ENCODE measurements around the gene ABHD17B. TPM values are rescaled to one million over a fixed set of nuclear protein-coding genes. Genes with fewer than 3 reads are reported as not detected.

ABHD17B gene
- total and polyA plus RNA-seq, 2 donors (not counting 3 experiments of a cell fraction or from before 2014, with no cell fraction given): 12.8 to 16.8 TPM

GRCh38 chr9:71858812-71859211 lies 52.2 kb downstream of the ABHD17B start:
- no peaks in the 10 kb centered on the region for H3K27me3 ChIP-seq (ENCODE audit: control insufficient read depth in 2 of 2, insufficient read depth in 2 of 2, low read length in 2 of 2)
- no peak for FAIRE-seq
- H3K4me3 ChIP-seq (replicated peaks in 1 of 3; ENCODE audit: insufficient read depth in 1 of 3, low read depth in 1 of 3, low read length in 3 of 3): no peak overlapping the region
- no peak overlapping the region for H3K4me2 ChIP-seq (ENCODE audit: insufficient read depth, low read length)
- ChIA-PET POLR2A (interaction anchor here (0.6 kb wide), 1 partner anchor 22 kb away, joined by 3 read pairs; no protein-coding TSS in a partner anchor), CTCF (no interaction called here)
- dilution Hi-C loops (cut with MboI; ENCODE audit: extremely low pct_ligation_motif_present, low sequenced_read_pairs) (no loop called here), intact Hi-C loops (cut with micrococcal nuclease) (no loop called here)
- TF ChIP-seq FOS (IDR thresholded peaks at IDR 0.05; ENCODE audit: borderline replicate concordance, insufficient read depth, low read length) (peak; percentile 42), POLR2A (IDR thresholded peaks at IDR 0.05; ENCODE audit: low read depth, low read length) (no peak)
- H2AFZ ChIP-seq (ENCODE audit: low read depth, low read length): no peak overlapping the region
- H3K9me1 ChIP-seq (replicated peaks; ENCODE audit: control insufficient read depth, extremely low read depth, insufficient read depth, low read length): no peaks in the 10 kb centered on the region
- peaks cover 9% of the 10 kb centered on the region for H3K4me1 ChIP-seq (ENCODE audit: control insufficient read depth, extremely low read depth, insufficient read depth, low read length)
- no peak overlapping the region for H3K9ac ChIP-seq (replicated peaks; ENCODE audit: extremely low read depth, insufficient read depth, low read length)
- no peaks in the 10 kb centered on the region for H4K20me1 ChIP-seq (replicated peaks; ENCODE audit: control insufficient read depth, extremely low read depth, insufficient read depth, low read length)
- no peak for DNase-seq (ENCODE audit: low read depth, low spot score)
- H3K9me3 ChIP-seq (replicated peaks; ENCODE audit: control insufficient read depth, insufficient read depth, low read length): no peaks in the 10 kb centered on the region
- no peak overlapping the region for H3K27ac ChIP-seq (ENCODE audit: insufficient read depth, low read depth, low read length)
- H3K36me3 ChIP-seq (ENCODE audit: control insufficient read depth in 2 of 2, extremely low read depth in 1 of 2, insufficient read depth in 2 of 2, low read length in 2 of 2): no peaks in the 10 kb centered on the region
- no TSS peak for BruUV-seq (replicated peaks)
- no peaks in the 10 kb centered on the region for H3K79me2 ChIP-seq (ENCODE audit: control insufficient read depth, insufficient read depth, low read length)

DNA sequence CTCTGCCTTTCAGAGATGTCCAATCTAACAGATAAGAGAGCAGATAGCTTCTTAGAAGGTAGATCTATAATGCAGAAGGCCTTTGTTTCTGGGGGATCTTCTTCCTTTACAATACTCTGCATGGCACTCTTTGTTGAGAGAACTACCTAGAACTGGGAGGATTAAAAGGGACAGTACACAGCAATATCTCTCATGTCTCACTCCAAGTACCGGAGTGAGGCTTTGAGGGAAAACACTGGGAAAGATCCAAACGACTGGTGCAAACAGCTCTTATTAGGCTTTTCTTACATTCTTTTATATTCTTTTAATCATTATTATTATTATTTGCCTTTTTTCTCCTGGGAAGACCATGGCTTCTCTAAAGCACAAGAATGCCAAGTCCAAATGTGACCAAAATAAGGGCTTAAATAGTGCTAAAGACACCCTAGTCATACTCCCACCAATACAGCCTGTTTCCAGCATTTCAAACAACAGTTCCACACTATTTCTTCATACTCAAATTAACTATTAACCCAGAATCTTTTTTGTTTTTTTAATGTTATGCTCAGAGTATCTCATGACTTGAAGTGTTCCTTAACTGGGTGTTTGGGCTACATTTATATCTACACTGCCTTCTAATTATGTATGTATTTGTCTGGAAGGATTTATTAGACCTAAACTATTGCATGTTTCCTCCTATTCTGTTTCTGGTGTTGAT lies 52.7 kb downstream of the ABHD17B start:
- no peak for TF ChIP-seq EZH2 (IDR thresholded peaks at IDR 0.05; ENCODE audit: borderline replicate concordance, low read depth, low read length, severe bottlenecking)
- TF ChIP-seq POLR2A (IDR thresholded peaks at IDR 0.05; ENCODE audit: low read depth, low read length): no peak
- no peak for TF ChIP-seq POLR2AphosphoS5 (IDR thresholded peaks at IDR 0.05; ENCODE audit: insufficient read depth, low read depth, low read length)
- TF ChIP-seq MYC (IDR thresholded peaks at IDR 0.05; ENCODE audit: low read depth, low read length): no peak
- TF ChIP-seq GATA2 (IDR thresholded peaks at IDR 0.05; ENCODE audit: insufficient read depth, insufficient read length, low read depth, low read length): no peak
- no peak for TF ChIP-seq JUN (IDR thresholded peaks at IDR 0.05; ENCODE audit: borderline replicate concordance, insufficient read depth, insufficient read length, low read depth)
- TF ChIP-seq, protein P1, sequence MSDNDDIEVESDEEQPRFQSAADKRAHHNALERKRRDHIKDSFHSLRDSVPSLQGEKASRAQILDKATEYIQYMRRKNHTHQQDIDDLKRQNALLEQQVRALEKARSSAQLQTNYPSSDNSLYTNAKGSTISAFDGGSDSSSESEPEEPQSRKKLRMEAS (IDR thresholded peaks at IDR 0.05; ENCODE audit: insufficient read depth, insufficient read length): no peak
- no peak for TF ChIP-seq FOS (IDR thresholded peaks at IDR 0.05; ENCODE audit: borderline replicate concordance, insufficient read depth, low read length)
- TF ChIP-seq, protein P2, sequence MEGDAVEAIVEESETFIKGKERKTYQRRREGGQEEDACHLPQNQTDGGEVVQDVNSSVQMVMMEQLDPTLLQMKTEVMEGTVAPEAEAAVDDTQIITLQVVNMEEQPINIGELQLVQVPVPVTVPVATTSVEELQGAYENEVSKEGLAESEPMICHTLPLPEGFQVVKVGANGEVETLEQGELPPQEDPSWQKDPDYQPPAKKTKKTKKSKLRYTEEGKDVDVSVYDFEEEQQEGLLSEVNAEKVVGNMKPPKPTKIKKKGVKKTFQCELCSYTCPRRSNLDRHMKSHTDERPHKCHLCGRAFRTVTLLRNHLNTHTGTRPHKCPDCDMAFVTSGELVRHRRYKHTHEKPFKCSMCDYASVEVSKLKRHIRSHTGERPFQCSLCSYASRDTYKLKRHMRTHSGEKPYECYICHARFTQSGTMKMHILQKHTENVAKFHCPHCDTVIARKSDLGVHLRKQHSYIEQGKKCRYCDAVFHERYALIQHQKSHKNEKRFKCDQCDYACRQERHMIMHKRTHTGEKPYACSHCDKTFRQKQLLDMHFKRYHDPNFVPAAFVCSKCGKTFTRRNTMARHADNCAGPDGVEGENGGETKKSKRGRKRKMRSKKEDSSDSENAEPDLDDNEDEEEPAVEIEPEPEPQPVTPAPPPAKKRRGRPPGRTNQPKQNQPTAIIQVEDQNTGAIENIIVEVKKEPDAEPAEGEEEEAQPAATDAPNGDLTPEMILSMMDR (IDR thresholded peaks at IDR 0.05; ENCODE audit: extremely low read depth in 1 of 2, insufficient read depth in 1 of 2, low read depth in 1 of 2, low read length in 2 of 2): no peak
- H4K20me1 ChIP-seq (replicated peaks; ENCODE audit: control insufficient read depth, extremely low read depth, insufficient read depth, low read length): no peaks in the 10 kb centered on the region
- H3K9me1 ChIP-seq (replicated peaks; ENCODE audit: control insufficient read depth, extremely low read depth, insufficient read depth, low read length): no peaks in the 10 kb centered on the region
- no peak overlapping the region for H3K4me2 ChIP-seq (ENCODE audit: insufficient read depth, low read length)
- DNase-seq (ENCODE audit: low read depth, low spot score): no peak
- intact Hi-C loops (cut with micrococcal nuclease) (no loop called here), dilution Hi-C loops (cut with MboI; ENCODE audit: extremely low pct_ligation_motif_present, low sequenced_read_pairs) (no loop called here)
- ChIA-PET CTCF (no interaction called here), POLR2A (interaction anchor here (0.6 kb wide), 1 partner anchor 22 kb away, joined by 3 read pairs; no protein-coding TSS in a partner anchor)
- no peak overlapping the region for H3K9ac ChIP-seq (replicated peaks; ENCODE audit: extremely low read depth, insufficient read depth, low read length)
- no peak overlapping the region for H3K4me3 ChIP-seq (replicated peaks in 1 of 3; ENCODE audit: insufficient read depth in 1 of 3, low read depth in 1 of 3, low read length in 3 of 3)
- no peaks in the 10 kb centered on the region for H3K27me3 ChIP-seq (ENCODE audit: control insufficient read depth in 2 of 2, insufficient read depth in 2 of 2, low read length in 2 of 2)
- no peaks in the 10 kb centered on the region for H3K79me2 ChIP-seq (ENCODE audit: control insufficient read depth, insufficient read depth, low read length)
- H3K36me3 ChIP-seq (ENCODE audit: control insufficient read depth in 2 of 2, extremely low read depth in 1 of 2, insufficient read depth in 2 of 2, low read length in 2 of 2): no peaks in the 10 kb centered on the region
- no TSS peak for BruUV-seq (replicated peaks)
- no peak overlapping the region for H2AFZ ChIP-seq (ENCODE audit: low read depth, low read length)
- H3K27ac ChIP-seq (ENCODE audit: insufficient read depth, low read depth, low read length): no peak overlapping the region
- no peaks in the 10 kb centered on the region for H3K9me3 ChIP-seq (replicated peaks; ENCODE audit: control insufficient read depth, insufficient read depth, low read length)
- H3K4me1 ChIP-seq (ENCODE audit: control insufficient read depth, extremely low read depth, insufficient read depth, low read length): peaks cover 9% of the 10 kb centered on the region
- no peak for FAIRE-seq
